HEK293T (cell line): ENCODE data around the gene JAG2.

ENCODE experiments used
- CTCF ChIA-PET: fragments of 350-600 bp; formaldehyde crosslinking; extraction: SDS; loops from one replicate; lab custom pipeline; 2021; ENCODE audit warnings: antibody characterized with exemption, inconsistent platforms; lab: Yijun Ruan, JAX
- POLR2A ChIA-PET: fragments of 350-600 bp; formaldehyde crosslinking; extraction: SDS; loops from one replicate; lab custom pipeline; 2020; ENCODE audit warnings: antibody characterized with exemption, inconsistent platforms; lab: Yijun Ruan, JAX
- DNase-seq: peaks from one replicate; pipeline ENCODE4 v3.0.0; 2012; ENCODE audit warnings: mixed read lengths; ENCODE audit errors: extremely low spot score
- ARNT ChIP-seq: fragments of 450-650 bp; IDR thresholded peaks from 2 replicates; pipeline ENCODE4 v1.6.1; 2017; ENCODE audit warnings: mild to moderate bottlenecking
- BHLHE40 ChIP-seq: fragments of 450-650 bp; IDR thresholded peaks from 2 replicates; pipeline ENCODE4 v1.6.1; 2016; ENCODE audit warnings: mild to moderate bottlenecking, moderate library complexity, borderline replicate concordance
- CTBP1 ChIP-seq: fragments of 450-650 bp; IDR thresholded peaks from 2 replicates; pipeline ENCODE4 v1.6.1; 2016; ENCODE audit warnings: borderline replicate concordance
- ELF4 ChIP-seq: fragments of 450-650 bp; IDR thresholded peaks from 2 replicates; pipeline ENCODE4 v1.6.1; 2017; ENCODE audit warnings: antibody characterized with exemption
- FOXA1 ChIP-seq: fragments of 450-650 bp; IDR thresholded peaks from 2 replicates; pipeline ENCODE4 v1.6.1; 2016; ENCODE audit warnings: mild to moderate bottlenecking
- FOXK2 ChIP-seq: fragments of 450-650 bp; IDR thresholded peaks from 2 replicates; pipeline ENCODE4 v1.6.1; 2016; ENCODE audit warnings: mild to moderate bottlenecking
- FOXM1 ChIP-seq: fragments of 450-650 bp; IDR thresholded peaks from 2 replicates; pipeline ENCODE4 v1.6.1; 2017; ENCODE audit warnings: mild to moderate bottlenecking, borderline replicate concordance
- HDGF ChIP-seq: fragments of 450-650 bp; IDR thresholded peaks from 2 replicates; pipeline ENCODE4 v1.6.1; 2017; ENCODE audit warnings: antibody characterized with exemption, borderline replicate concordance
- L3MBTL2 ChIP-seq: fragments of 450-650 bp; conservative IDR thresholded peaks from 2 replicates; pipeline ENCODE4 v1.6.1; 2016; ENCODE audit warnings: mild to moderate bottlenecking
- LEF1 ChIP-seq: fragments of 450-650 bp; IDR thresholded peaks from 2 replicates; pipeline ENCODE4 v1.6.1; 2017; ENCODE audit warnings: mild to moderate bottlenecking, borderline replicate concordance
- NFRKB ChIP-seq: fragments of 450-650 bp; IDR thresholded peaks from 2 replicates; pipeline ENCODE4 v1.6.1; 2016; ENCODE audit warnings: mild to moderate bottlenecking, moderate library complexity
- SP1 ChIP-seq: fragments of 450-650 bp; IDR thresholded peaks from 2 replicates; pipeline ENCODE4 v1.6.1; 2017
- SUZ12 ChIP-seq: fragments of 450-650 bp; IDR thresholded peaks from 2 replicates; pipeline ENCODE4 v1.6.1; 2016; ENCODE audit warnings: mild to moderate bottlenecking
- TARDBP ChIP-seq: fragments of 450-650 bp; IDR thresholded peaks from 2 replicates; pipeline ENCODE4 v1.6.1; 2016
- ZNF384 ChIP-seq: fragments of 450-650 bp; IDR thresholded peaks from 2 replicates; pipeline ENCODE4 v1.6.1; 2016
- TF ChIP-seq, protein P1 (sequence below): fragments of 450-650 bp; IDR thresholded peaks from 2 replicates; pipeline ENCODE4 v1.6.1; 2016

The JAG2 gene

DNA sequence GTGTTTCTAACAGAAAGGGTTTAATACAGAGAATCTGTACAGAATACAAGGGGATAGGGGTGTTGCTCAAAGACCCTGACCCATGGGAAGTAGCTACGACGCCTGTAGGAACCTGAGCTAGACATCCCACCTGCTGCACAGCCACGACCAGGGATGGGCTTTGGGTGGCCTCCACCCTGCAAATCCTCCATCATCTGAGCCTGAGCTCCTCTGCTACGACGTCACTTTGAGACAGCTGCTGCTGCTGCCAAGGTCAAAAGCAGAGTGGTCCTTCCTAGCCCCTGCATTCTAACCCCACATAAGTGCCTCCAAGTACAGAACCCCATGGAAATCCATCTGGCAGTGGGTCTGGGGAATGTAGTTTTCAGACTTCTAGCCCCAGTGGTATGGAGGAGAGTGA is 43.8 kb downstream of the JAG2 start:
- DNase-seq, result no peak
- no peak for TF ChIP-seq ELF4
- no peak for TF ChIP-seq NFRKB
- TF ChIP-seq SP1, result no peak
- TF ChIP-seq CTBP1, result no peak
- TF ChIP-seq FOXM1, result no peak
- no peak for TF ChIP-seq LEF1
- no peak for TF ChIP-seq FOXA1
- TF ChIP-seq ZNF384, result no peak
- TF ChIP-seq BHLHE40, result no peak
- no peak for TF ChIP-seq L3MBTL2
- no peak for TF ChIP-seq ARNT
- CTCF ChIA-PET, result interaction anchor here (1.6 kb wide), 1 partner anchor 10 kb away, joined by 4 read pairs; no protein-coding TSS in a partner anchor
- POLR2A ChIA-PET, result no interaction called here

DNA sequence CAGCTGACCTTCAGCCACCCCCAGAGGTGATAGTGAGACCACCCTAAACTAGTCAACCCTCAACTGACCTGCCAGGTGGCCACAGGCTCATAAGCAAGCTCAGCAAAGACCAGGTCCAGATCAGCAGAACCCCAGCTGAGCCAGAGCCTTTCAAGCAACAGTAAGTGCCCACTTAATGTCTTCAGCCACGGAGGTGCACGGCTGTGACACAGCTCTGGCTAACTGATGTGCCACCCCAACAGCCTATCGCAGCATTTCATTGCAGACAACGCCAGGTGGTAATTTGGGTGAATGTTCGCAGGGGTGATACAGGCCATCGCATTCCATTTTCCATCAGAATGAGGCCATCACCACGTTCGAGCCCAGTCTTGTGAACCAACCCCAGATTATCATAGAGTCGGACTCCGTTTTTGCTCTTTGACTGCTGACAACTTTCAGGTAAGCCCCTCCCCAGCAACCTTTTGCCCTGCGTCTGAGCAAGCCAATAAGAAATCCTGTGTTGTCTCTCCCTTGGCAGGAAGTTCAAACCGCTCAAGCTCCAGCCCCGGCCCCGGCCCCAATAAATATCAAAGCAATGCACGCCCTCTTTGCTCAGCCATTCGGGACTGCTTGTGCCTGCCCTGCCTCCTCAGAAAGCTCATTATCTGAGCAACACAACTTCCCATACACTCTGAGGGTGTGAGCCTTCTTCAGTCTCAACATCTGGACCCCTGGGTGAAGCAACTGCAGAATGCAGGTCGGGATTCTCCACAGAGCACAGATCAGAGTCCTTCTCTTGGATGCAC is 44.4 kb downstream of the JAG2 start:
- TF ChIP-seq BHLHE40 (no peak), ZNF384 (no peak), NFRKB (no peak), ARNT (no peak), ELF4 (no peak), FOXK2 (no peak), TARDBP (no peak), HDGF (no peak), SUZ12 (no peak), SP1 (no peak), FOXA1 (no peak), CTBP1 (no peak), L3MBTL2 (no peak)
- TF ChIP-seq, protein P1, sequence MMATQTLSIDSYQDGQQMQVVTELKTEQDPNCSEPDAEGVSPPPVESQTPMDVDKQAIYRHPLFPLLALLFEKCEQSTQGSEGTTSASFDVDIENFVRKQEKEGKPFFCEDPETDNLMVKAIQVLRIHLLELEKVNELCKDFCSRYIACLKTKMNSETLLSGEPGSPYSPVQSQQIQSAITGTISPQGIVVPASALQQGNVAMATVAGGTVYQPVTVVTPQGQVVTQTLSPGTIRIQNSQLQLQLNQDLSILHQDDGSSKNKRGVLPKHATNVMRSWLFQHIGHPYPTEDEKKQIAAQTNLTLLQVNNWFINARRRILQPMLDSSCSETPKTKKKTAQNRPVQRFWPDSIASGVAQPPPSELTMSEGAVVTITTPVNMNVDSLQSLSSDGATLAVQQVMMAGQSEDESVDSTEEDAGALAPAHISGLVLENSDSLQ, result no peak
- POLR2A ChIA-PET, result no interaction called here
- DNase-seq, result no peak
- CTCF ChIA-PET, result interaction anchor here (1.6 kb wide), 1 partner anchor 9 kb away, joined by 4 read pairs; no protein-coding TSS in a partner anchor

DNA sequence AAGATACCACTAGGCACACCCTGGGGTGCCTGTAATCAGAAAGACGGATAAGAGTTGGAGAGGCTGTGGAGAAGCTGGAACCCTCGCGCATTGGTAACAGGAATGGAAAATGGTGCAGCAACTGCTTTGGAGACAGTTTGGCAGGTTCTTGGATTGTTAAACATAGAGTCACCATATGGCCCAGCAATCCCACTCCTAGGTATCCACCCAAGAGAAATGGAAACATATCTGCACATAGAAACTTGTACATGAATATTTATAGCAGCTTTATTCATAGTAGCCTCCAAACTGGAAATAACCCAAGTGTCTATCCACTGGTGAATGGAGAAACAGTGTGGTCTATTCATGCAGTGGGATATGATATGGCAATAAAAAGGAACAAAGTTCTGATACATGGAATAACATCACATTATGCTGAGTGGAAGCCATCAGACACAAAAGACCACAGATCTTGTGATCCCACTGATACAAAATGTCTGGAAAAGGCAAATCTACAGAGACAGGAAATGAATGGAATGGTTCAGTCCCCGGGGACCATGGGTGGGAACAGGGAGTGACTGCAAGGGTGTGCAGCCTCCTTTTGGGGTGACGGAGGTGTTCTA is 45.4 kb downstream of the JAG2 start:
- CTCF ChIA-PET, result interaction anchor here (1.6 kb wide), 1 partner anchor 8 kb away, joined by 4 read pairs; no protein-coding TSS in a partner anchor
- no peak for TF ChIP-seq LEF1
- POLR2A ChIA-PET, result no interaction called here
- no peak for DNase-seq

DNA sequence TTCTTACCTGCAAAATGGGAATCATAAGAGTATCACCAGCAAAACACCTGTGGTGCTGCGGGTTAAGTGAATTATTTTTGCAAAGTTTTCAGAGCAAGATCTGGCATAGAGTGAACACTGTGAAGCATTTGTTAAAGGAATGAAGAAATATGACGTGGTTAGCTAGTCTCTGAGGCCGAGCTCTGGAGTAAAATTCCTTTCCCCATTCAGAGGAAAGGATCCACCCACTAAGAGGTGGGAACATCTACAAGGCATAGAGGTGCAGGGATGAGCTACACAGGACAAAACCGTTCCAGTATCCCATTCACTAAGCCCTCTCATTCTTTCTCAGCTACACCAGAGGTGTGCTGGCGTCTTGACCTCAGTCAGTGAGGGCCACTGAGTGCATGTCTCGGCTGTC is 48.5 kb downstream of the JAG2 start:
- no peak for DNase-seq
- ChIA-PET CTCF (interaction anchor here (0.6 kb wide), 1 partner anchor 94 kb away, joined by 3 read pairs; no protein-coding TSS in a partner anchor), POLR2A (no interaction called here)
- TF ChIP-seq FOXM1 (no peak), SUZ12 (no peak), LEF1 (no peak), FOXA1 (no peak), SP1 (no peak), CTBP1 (no peak)

DNA sequence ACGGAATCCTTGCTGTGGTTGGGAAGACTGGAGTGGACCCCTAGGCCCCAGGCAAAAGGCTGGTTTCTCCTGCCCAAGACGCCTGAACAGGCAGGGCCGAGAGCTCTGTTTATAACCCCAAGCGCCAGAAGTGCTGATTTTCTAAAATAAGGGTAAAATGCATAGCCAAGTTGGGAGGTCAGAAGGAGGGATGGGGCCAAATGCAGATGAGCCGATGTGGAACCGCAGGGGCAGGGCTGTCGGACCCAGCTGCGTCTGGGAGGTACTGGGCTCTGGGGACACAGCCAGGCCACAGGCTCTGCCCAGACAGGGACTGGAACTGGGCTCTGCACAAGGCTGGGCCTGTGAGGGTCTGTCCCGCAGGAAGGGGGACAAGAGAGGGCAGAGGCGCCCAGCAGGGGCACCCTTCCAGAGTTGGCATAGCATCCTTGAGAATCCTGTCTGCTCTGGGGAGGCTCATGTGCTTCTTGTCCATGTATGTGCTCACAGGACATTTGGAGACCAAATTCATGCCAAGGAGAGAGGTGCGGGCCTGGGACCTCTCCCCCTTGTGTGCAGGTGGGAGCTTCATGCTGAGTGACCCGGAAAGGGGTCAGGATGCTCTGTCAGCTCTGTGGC is 49.1 kb downstream of the JAG2 start:
- ChIA-PET POLR2A (no interaction called here), CTCF (interaction anchor here (0.6 kb wide), 1 partner anchor 94 kb away, joined by 3 read pairs; no protein-coding TSS in a partner anchor)
- no peak for DNase-seq
- no peak for TF ChIP-seq LEF1
- no peak for TF ChIP-seq SUZ12
- no peak for TF ChIP-seq TARDBP
- TF ChIP-seq, protein P1, result no peak

DNA sequence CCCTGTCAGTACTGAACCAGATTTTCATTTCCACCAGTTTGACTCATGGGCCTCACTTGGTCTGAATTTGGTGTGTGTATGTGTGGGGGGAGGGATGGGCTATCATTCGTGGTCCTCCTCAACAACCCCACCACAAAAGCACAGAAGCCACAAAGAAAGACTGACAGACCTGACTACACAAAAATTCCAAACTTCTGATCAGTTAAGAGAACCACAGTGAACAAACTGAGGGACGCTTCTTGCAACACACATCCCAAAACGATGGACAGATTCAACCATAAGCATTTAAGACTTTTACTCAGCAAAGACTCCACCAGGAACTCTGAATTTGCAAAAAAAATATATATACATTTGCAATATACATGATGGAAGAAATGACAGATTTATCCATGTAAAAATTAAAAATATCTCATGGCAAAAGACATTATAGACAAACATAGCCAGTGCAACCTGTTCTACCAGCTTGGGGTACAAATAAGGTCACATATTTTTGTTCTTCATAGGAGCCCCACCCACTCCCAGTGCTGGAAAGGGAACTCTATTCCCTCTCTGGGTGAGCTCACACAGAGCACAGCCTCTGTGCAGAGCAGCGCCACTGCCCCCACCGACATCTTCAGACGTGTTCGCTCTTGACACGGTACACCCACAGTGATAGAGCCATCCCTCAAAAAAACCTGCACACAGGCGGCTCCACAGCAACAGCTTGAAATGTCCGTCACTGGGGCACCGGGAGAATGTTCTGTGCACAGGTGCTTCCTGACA is 49.7 kb downstream of the JAG2 start:
- no peak for TF ChIP-seq ARNT
- TF ChIP-seq HDGF, result no peak
- TF ChIP-seq BHLHE40, result no peak
- TF ChIP-seq NFRKB, result no peak
- TF ChIP-seq ZNF384, result no peak
- no peak for TF ChIP-seq CTBP1
- TF ChIP-seq L3MBTL2, result no peak
- TF ChIP-seq TARDBP, result no peak
- no peak for TF ChIP-seq SP1
- no peak for TF ChIP-seq LEF1
- no peak for TF ChIP-seq SUZ12
- TF ChIP-seq FOXA1, result no peak
- POLR2A ChIA-PET, result no interaction called here
- CTCF ChIA-PET, result no interaction called here
- DNase-seq, result no peak
